GM04504 (cell line): ENCODE results near the gene DCTN2.
"Not testable (repeated sequence)": the region's sequence is repeated elsewhere in the genome, so short reads cannot be mapped to it uniquely, and the experiment has no call there.

Experiments used
- DNase-seq: peaks from one replicate; pipeline ENCODE4 v3.0.0-alpha.2; 2012; ENCODE audit warnings: low read depth

Gene DCTN2

DNA sequence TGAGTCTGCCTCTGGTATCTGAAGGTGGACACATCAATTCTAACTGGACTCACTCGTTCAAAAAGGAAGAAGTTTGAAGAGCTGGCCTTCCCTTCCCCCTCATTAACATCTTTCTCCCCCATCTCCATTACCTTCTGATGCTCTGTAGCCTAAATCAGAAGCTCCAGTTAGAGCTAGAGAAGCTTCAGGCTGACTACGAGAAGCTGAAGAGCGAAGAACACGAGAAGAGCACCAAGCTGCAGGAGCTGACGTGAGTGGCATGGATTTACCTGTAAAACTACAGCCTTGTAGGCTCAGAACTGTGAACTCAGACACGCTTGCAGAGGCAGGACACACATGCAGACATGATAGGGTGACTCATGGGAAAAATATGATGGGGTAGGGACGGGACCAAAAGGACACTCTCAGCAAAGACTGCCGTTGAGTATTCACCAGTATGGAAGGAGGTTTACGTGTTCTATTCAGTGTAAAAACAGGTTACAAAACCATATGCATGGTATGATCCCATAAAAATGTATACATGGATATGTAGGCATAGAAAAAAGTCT is 29.7 kb upstream of the DCTN2 start:
- DNase-seq, result no peak

DNA sequence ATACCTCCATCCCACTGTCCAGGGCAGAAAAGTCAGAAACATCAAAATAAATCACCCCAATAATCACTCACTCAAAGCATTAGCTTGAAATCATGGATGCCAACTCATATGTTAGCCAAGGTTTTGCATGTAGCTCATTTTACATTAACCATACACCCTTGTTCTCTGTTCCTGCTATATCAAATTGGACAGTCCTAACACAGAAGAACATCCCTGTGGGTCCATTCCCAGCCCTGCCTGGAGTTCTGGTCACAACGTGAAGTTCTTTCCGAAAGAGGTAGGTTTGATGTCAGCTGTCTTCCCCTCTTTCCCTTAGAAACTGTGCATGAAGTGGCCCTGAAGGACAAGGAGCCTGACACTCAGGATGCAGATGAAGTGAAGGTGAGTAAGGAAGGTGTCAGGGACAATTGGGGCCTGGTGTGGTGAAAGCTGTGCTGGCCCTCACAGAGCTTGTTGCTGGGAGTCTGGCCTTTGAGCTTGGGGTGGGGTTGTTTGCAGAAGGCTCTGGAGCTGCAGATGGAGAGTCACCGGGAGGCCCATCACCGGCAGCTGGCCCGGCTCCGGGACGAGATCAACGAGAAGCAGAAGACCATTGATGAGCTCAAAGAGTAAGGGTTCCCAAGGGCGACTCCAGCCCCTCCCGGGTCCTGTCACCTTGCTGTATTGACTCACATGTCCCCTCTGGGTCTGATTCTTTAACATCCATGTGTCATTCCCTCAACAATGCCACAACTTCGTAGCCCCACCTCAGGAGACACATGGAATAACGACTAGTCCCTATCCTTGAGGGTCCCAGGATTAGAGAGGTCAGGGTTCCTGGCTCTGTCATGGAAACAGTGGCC is 29.0 kb upstream of the DCTN2 start:
- DNase-seq, result no peak

DNA sequence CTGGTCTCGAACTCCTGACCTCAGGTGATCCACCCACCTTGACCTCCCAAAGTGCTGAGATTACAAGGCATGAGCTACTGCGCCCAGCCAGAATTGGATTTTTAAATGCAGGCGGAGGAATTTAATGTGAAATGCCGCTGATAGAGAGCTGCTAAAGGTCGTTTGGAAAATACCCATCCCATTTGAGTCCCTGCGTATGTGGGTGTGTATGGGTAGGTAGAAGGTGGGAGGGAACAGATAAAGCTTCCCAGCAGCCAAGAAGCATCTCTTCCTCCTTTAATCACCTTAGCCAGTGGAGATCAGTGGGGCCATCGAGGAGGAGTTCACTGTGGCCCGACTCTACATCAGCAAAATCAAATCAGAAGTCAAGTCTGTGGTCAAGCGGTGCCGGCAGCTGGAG is 27.8 kb upstream of the DCTN2 start:
- no peak for DNase-seq

DNA sequence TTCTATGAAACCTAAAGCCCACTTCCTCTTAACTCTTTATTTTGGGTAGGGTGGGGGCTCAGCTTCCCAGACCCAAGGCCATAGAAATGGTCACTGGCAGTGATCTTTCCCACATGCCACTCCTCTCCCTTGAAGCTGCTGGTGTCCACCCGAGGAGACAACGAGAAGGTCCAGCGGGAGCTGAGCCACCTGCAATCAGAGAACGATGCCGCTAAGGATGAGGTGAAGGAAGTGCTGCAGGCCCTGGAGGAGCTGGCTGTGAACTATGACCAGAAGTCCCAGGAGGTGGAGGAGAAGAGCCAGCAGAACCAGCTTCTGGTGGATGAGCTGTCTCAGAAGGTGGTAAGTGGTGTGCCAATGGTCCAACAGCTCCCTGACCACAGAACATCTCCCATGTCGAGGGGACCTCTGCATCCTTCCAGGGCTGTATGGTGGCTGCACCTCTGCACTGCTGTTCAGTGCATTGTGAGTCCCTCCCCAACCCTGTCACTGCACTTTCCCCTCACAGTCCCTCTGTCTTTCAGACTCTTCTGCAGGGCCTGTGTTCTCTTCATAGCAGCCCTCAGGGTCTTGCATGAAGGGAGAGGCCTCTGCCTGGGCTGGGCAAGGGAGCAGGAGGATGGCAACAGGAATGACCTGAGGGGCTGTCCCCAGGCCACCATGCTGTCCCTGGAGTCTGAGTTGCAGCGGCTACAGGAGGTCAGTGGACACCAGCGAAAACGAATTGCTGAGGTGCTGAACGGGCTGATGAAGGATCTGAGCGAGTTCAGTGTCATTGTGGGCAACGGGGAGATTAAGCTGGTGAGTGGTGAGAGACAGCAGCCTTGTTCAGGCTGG is 25.2 kb upstream of the DCTN2 start:
- no peak for DNase-seq

DNA sequence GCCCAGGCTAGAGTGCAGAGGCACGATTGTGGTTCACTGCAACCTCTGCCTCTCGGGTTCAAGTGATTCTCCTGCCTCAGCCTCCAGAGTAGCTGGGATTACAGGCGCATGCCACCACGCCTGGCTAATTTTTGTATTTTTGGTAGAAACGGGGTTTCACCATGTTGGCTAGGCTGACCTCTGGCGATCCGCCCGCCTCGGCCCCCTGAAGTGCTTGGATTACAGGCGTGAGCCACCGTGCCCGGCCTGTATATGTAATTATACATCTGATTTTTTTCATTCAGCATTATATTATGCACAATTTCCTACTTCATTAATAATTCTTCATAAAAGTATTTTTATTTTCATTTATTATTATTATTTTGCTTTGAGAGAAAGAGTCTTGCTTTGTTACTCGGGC is 23.4 kb upstream of the DCTN2 start:
- DNase-seq, result not testable (repeated sequence)

DNA sequence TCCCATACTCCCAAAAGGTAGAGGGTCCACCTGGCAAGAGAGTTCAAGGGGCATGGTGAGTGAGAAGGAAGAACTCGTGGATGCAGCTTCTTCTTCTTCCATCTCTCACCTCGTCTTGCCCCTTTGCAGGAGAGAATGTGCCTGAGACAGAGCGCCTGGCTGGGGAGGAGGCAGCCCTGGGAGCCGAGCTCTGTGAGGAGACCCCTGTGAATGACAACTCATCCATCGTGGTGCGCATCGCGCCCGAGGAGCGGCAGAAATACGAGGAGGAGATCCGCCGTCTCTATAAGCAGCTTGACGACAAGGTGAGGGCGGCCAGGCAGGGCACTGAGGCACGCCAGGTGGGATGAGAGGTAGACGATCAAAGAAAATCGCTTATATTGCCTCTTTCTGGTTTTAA is 22.9 kb upstream of the DCTN2 start:
- no peak for DNase-seq

DNA sequence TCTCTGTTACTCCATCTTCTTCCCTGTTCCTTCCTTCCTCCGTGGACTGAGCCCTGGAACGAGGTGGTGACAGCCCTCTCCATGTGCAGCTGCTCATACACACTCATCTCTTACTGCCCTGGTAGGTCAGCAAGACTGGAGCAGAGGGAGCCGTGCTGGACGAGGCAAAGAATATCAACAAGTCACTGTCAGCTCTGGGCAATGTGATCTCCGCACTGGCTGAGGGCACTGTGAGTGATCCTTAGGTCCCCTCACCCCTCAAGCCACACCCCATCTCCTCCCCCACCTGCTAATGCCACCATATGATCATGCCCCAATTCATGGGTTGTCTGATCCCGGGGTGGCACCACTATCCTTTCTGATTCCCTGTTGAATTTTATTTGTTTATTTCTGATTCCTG is 21.8 kb upstream of the DCTN2 start:
- no peak for DNase-seq

DNA sequence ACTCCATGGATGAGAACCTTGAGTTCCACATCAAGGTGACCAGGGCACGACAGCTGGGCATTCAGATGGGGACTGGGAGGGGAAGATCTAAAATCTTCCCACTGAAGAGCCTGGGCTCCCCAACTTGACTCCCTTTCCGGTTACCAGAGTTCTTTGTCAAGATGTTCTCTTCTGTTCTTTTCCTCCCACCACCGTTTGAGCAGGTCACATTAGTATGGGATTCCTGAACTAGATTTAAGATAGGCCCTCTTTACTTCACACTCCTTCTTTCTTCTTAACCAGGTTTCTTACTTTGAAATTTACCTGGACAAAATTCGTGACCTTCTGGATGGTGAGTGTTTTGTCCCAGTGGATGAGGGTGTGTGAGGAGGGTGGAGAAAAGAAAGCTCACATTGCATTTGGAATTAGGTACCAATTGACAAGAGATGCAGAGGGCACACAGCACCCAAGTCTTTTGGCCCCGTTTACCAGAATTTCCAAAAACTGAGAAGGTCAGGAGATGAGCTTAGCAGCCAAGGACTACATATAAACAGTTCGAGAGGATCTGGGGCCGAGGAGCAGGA is 17.3 kb upstream of the DCTN2 start:
- DNase-seq, result no peak

DNA sequence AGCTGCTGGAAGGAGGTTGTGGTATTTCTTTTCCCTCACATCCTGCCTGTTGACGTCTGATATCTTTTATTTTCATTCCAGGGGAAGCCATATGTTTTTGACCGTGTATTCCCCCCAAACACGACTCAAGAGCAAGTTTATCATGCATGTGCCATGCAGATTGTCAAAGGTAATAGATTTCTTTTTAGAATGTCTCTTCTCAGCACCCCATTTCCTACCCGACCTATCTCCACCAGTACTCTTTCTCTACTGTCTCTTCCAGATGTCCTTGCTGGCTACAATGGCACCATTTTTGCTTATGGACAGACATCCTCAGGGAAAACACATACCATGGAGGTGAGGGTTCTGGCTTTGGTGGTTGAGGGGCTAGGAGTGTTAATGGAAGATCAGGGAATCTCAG is 16.4 kb upstream of the DCTN2 start:
- no peak for DNase-seq

DNA sequence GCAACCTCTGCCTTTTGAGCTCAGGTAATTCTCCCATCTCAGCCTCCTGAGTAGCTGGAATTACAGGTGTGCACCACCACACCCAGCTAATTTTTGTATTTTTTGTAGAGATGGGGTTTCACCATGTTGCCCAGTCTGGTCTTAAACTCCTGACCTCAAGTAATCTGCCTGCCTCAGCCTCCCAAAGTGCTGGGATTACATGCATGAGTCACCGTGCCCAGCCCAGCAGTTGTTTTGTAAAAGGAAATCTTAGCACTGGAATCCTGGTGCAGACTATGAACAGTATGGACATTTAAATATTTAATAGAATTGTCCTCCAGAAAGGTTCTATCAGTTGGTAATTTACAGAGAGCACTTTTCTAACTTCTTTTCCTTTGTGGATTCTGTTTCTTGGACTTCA is 14.1 kb upstream of the DCTN2 start:
- not testable (repeated sequence) for DNase-seq

DNA sequence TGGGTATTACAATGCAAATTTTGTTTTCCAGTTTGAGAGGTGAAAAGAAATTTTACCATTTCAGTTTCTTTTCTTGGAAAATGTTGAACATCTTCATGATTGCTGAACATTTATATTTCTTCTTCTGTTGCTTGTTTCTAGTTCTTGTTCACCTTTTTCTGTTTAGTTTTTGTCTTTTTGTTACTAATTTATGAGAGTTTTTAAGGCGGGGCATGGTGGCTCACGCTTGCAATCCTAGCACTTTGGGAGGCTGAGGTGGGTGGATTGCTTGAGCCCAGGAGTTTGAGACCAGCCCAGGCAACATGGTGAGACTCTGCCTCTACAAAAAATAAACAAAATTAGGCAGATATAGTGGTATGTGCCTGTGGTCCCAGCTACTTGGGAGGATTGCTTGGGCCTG is 13.5 kb upstream of the DCTN2 start:
- DNase-seq, result no peak

DNA sequence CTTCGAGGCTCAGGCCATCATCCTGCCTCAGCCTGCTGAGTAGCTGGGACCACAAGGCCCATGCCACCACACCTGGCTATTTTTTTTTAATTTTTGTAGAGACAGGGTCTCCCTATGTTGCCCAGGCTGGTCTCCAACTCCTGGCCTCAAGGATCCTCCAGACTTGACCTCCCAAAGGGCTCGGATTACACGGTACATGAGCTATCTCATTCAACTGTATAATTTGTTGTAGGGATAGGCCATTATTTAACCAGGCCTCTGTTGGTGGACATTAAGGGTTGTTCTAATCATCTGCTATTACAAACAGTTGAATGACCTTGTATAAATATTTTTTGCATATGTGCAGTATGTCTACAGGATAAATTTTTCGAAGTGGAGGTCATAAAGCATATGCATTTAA is 11.9 kb upstream of the DCTN2 start:
- no peak for DNase-seq

DNA sequence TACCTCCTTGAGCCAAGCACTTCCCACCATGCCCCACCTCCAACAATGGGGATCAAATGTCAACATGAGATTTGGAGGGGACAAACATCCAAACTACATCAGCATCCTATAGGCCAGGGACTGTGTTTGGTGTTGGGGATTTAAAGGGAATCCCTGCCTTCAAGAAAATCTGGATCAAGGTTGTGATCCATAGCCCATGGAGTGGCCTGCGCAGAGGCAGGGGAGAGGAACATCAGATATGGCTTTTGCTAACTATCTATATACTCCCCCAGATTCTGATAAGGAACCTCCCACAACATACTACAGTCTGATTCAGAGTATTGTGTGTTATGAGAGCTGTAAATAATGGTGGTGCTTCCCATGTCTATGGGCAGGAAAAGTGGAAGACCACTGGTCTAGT is 7.9 kb upstream of the DCTN2 start:
- no peak for DNase-seq

DNA sequence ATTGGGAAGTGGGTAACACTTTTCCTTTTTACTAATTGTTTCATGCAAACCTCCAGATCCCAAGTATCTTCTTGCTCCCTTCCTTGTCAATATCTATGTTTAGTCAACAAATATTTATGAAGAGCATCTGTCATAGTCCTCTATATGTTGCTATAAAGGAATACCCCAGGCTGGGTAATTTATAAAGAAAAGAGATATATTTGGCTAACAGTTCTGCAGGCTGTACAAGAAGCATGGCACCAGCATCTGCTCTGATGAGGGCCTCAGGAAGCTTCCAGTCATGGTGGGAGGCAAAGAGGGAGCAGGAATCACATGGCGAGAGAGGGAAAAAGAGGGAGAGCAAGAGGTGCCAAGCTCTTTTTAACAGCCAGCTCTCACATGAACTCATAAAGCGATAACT is 7.5 kb upstream of the DCTN2 start:
- DNase-seq, result no peak

DNA sequence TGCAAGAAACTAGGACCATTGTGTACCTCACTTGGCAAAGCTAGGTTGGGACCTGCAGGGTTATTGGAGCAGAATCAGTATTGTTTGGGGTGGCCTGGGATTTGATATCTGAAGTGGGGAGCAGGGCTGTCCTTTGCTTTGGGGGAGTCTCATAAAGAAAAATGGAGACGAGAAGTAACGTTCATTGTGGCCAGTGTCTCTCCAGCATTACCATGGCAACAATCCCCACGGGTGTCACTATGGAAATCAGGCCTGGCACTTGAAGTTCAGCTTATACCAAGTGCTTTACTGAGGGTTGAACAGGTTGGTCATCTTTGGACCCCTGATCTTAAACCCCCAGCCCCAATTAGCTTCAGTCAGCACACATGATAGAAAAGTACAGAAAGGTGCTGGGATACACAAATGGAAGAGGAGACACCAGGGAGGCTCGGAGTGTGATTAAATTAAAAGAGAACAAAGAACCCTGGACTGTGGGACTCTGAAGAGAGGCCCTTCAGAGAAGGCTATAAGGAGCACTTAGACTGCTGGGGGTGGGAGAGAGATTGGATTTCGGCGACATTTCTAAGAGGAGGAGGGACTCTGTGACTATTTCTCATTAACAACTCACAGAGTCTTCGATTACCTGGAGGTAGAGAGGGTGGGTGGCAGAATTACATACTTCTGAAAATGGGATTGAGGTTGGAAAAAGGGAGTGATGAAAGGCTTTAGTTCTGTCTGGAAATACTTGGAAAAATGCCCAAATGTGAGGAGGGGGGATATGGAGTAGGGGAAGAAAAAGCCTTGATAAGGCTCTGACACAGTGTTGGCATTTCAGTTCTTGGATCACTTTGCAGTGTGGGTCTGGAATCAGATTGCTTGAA is 6.6 kb upstream of the DCTN2 start:
- no peak for DNase-seq

DNA sequence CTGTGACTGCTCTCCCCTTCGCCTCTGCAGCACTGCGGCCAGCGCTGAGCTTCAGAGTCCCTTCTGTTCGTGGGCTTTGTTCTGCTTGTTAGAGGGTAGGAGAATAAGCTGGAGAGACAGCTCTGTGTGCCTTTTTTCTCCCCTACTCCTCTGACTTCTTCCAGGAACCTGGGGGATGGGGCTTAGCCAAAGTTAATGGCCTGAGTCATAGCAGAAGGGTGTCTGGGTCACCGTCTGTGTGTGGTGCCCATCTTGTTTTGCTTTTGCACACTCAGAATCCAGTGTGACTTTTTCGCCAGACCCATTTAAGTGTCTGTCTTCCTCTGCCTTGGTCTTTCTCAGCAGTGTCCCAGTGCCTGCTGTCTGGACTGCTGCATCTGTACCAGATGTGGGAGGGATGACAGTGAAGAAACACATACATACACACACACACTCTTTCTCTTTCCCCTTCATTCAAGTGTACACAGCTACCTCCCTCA is 5.9 kb upstream of the DCTN2 start:
- peak; percentile 28 for DNase-seq

DNA sequence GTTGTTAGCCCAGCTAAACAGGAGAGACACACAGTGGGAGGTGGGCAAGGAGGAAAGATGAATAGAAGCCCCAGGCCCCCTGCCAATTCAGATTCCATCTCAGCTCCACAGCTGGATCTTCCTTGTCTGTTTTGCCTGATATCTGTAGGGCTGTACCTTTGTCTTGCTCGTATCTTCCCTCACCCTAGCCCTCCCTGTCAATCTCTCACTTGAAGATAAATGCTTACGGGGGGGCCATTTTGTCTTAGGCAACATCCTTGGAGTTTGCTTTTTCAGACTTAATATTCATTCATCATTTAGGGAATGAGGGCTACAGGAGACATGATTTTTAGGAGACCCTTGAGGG is 5.3 kb upstream of the DCTN2 start:
- no peak for DNase-seq

DNA sequence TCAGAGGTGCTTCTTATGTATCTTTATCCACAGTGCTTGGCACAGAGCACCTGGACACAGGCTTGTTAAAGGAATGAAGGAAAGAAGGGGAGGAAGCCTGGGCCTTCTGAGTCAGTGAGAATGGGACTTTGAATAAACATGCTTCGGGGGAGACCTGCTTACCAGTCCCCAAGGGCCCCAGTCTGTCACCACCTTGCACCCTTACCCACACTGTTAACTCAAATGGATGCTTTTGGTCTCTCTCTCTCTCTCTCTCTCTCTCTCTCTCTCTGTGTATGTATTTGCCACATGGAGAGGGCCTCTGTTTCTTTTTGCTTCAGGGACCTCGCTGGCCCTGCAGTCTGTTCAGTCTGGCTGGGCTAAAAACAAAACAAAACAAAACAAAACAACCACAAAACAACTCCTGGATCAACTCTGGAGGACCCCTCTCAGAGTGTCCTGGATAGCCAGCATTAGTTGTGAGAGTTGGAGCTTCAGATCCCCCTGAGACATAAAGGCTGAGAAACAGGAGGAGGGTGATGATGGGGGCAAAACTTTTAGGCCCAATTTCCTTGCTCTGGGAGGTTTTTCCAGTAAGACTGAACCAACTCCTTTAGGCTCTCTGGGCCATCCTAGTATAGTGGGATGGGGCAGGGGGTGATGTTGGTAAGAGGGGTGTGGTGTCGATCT is 4.8 kb upstream of the DCTN2 start:
- no peak for DNase-seq

DNA sequence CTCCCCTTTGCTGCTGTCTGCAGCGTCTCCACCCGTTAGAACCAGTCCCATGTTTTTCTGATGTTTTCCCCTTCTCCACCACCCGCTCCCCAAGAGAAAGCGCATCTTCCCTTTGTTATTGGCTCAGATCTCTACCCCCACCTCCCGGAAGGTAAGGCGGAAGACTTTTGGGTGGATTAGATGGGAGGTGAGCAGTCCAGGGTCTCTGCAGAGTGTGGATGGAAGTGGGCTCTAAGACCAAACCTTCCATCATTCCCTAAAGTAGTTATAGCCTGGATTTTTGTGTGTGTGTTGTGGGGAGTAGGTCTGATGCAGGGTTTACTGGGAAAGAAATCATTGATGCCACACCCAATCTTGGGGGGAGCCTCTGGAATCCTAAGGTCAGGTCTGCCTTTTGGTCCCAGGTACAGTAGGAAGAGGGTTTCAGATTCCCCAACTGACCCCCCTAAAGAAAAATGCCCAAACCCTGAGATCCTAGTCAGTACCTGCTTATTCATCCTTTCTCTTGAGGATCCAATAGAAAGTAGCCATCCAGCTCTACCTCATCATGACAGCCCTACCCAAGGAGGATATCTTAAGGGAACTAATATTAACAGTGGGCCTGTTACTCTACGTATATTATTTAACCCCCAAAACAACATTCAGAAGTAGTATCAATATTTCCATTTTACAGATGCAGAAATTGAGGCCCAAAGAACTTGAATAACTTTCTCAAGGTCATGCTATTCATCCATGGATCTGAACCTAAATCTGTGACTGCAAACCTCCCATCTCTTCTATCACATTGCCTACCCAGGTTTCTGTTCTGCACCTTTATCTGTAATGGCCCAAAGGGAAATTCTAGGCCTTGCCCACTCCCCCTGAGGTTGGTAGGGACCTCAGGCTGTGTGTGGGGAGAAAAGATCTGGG is 3.9 kb upstream of the DCTN2 start:
- DNase-seq, result no peak
